Measurements from ENCODE around the gene SKIL.

- no peak for TF ChIP-seq CTCF (conservative IDR thresholded peaks at IDR 0.05; ENCODE audit: low read depth, low read length)
- no peak for TF ChIP-seq EZH2 (IDR thresholded peaks at IDR 0.05; ENCODE audit: borderline replicate concordance, low read depth, low read length, poor library complexity, severe bottlenecking)
These were observed 68.2 kb downstream of the SKIL start for GRCh38 chr3:170425491-170426239.
